OCI-LY7 (cell line): ENCODE measurements around the gene ILKAP.

Experiments used
- CTCF ChIP-seq: fragments of 200-600 bp; sonication (generic); conservative IDR thresholded peaks from 2 replicates; pipeline ENCODE4 v1.5.1; 2014; ENCODE audit warnings: mild to moderate bottlenecking, antibody characterized with exemption, low read length, moderate library complexity, mixed read lengths
- EZH2phosphoT487 ChIP-seq: fragments of 200-600 bp; sonication (generic); IDR thresholded peaks from 2 replicates; pipeline ENCODE4 v1.6.1; 2018; ENCODE audit warnings: low read depth, borderline replicate concordance, mild to moderate bottlenecking, mixed run types, antibody characterized with exemption, low read length, moderate library complexity, mixed read lengths

- TF ChIP-seq CTCF, result no peak
- TF ChIP-seq EZH2phosphoT487, result no peak
These were observed 32.4 kb upstream of the ILKAP start for GRCh38 chr2:238235856-238236255.
